Fibroblast of lung (primary cell): ENCODE measurements around the gene LEO1. TPM values are rescaled to one million over a fixed set of nuclear protein-coding genes. Genes with fewer than 3 reads are reported as not detected.
A peak's percentile ranks its signal among the peaks of the same experiment; 100 is the strongest.

Experiments
- DNase-seq, 2 donors: peaks; one replicate each; pipeline versions ENCODE4 v3.0.0 to v3.0.0-alpha.2; 2010; ENCODE audit warnings: low read depth in 2 of 2
- H2AFZ ChIP-seq: 2 replicates; pipeline ENCODE4 v1.5.1; 2012; ENCODE audit warnings: low read length, control low read depth, inconsistent platforms
- H3K27ac ChIP-seq: 2 replicates; pipeline ENCODE4 v1.5.1; 2011; ENCODE audit warnings: low read length, control low read depth; ENCODE audit not compliant: insufficient read depth
- H3K27me3 ChIP-seq: 2 replicates; pipeline ENCODE4 v1.5.1; 2011; ENCODE audit warnings: mild to moderate bottlenecking, low read length; ENCODE audit not compliant: control insufficient read depth, insufficient read depth
- H3K36me3 ChIP-seq: 2 replicates; pipeline ENCODE4 v1.5.1; 2011; ENCODE audit warnings: low read length; ENCODE audit not compliant: control insufficient read depth, insufficient read depth
- H3K4me1 ChIP-seq: 2 replicates; pipeline ENCODE4 v1.5.1; 2011; ENCODE audit warnings: low read length; ENCODE audit not compliant: control insufficient read depth, insufficient read depth; ENCODE audit errors: extremely low read depth
- H3K4me2 ChIP-seq: 2 replicates; pipeline ENCODE4 v1.5.1; 2011; ENCODE audit warnings: low read length, control low read depth; ENCODE audit not compliant: insufficient read depth; ENCODE audit errors: extremely low read depth
- H3K4me3 ChIP-seq, 4 experiments: fragments of 200-600 bp in 1 of 4; sonication (generic) in 1 of 4; replicated peaks in 1 of 4; 2 replicates each; pipeline ENCODE4 v1.5.1; 2011 to 2016; ENCODE audit warnings: low read length in 4 of 4, low read depth in 3 of 4, mild to moderate bottlenecking in 3 of 4, control low read depth in 2 of 4, inconsistent platforms in 1 of 4, mixed read lengths in 1 of 4; ENCODE audit not compliant: insufficient read depth in 1 of 4; ENCODE audit errors: control extremely low read depth in 1 of 4
- H3K79me2 ChIP-seq: 2 replicates; pipeline ENCODE4 v1.5.1; 2012; ENCODE audit warnings: mild to moderate bottlenecking, low read length, inconsistent platforms; ENCODE audit not compliant: control insufficient read depth, insufficient read depth
- H3K9ac ChIP-seq: 2 replicates; pipeline ENCODE4 v1.5.1; 2011; ENCODE audit warnings: mild to moderate bottlenecking, low read length, control low read depth; ENCODE audit not compliant: insufficient read depth
- H3K9me3 ChIP-seq: 2 replicates; pipeline ENCODE4 v1.5.1; 2012; ENCODE audit warnings: low read depth, low read length; ENCODE audit not compliant: control insufficient read depth, insufficient read depth
- H4K20me1 ChIP-seq: 2 replicates; pipeline ENCODE4 v1.5.1; 2011; ENCODE audit warnings: low read length; ENCODE audit not compliant: control insufficient read depth, insufficient read depth; ENCODE audit errors: extremely low read depth
- CTCF ChIP-seq, 2 donors: IDR thresholded peaks in 1 of 2; conservative IDR thresholded peaks in 1 of 2; 1 replicate in 1 of 2; 2 replicates in 1 of 2; pipeline ENCODE4 v1.5.1; 2011 to 2012; ENCODE audit warnings: low read length in 2 of 2, control low read depth in 1 of 2, inconsistent platforms in 1 of 2, low read depth in 1 of 2, mild to moderate bottlenecking in 1 of 2
- EZH2 ChIP-seq: IDR thresholded peaks from 2 replicates; pipeline ENCODE4 v1.5.1; 2012; ENCODE audit warnings: low read length, control low read depth, mild to moderate bottlenecking; ENCODE audit errors: missing control alignments
- polyA plus RNA-seq, 2 donors: library from polyadenylated mRNA; depleted of rRNA in 1 of 2; stranded (reverse) in 1 of 2; unstranded in 1 of 2; fragments of >200 nt; gene quantifications; 2 replicates each; pipeline ENCODE4 v1.2.1, GENCODE V29; 2011 to 2012; ENCODE audit warnings: missing spikeins in 1 of 2
- total RNA-seq: library from RNA; depleted of rRNA; stranded (reverse); fragments of >200 nt; gene quantifications from 2 replicates; pipeline ENCODE4 v1.2.1, GENCODE V29; 2014

The LEO1 gene
- total and polyA plus RNA-seq, 2 donors (not counting 1 experiment from before 2014, with no cell fraction given): 12.9 to 21.3 TPM

DNA sequence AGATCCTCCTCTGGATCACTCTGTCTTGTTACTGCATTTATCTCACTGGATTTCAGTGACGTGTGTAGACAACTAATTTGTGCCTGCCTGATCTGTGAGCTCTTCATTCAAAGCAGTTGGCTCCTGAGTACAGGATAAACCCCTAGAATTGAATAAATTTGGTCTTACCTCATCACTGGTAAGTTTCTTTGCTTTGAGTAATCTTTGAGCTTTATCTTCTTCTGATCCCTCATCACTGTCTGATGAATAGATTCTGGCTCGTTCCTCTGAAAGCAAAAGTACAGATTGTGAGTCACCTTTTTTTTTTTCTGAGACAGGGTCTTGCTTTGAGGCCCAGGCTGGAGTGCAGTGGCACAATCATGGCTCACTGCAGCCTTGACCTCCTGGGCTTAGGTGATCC, 24.5 kb downstream of the LEO1 start:
- Histone ChIP-seq H3K79me2 (no peaks in the 10 kb centered on the region), H3K4me1 (no peaks in the 10 kb centered on the region), H3K9me3 (no peaks in the 10 kb centered on the region), H3K27ac (no peak overlapping the region), H3K4me2 (no peak overlapping the region), H3K27me3 (no peaks in the 10 kb centered on the region), H2AFZ (no peak overlapping the region), H3K36me3 (peaks cover 15% of the 10 kb centered on the region), H3K4me3 (no peak overlapping the region), H4K20me1 (no peaks in the 10 kb centered on the region), H3K9ac (no peak overlapping the region)
- TF ChIP-seq EZH2 (no peak), CTCF (conservative IDR thresholded peaks at IDR 0.05 in 1 of 2, IDR thresholded peaks at IDR 0.05 in 1 of 2; ENCODE audit: low read depth in 1 of 2, low read length in 2 of 2) (no peak)
- DNase-seq: peak in 1 of 2 donors; percentile 18

GRCh38 chr15:51939216-51939615, 32.4 kb downstream of the LEO1 start:
- Histone ChIP-seq H4K20me1 (no peaks in the 10 kb centered on the region), H3K4me2 (no peak overlapping the region), H3K36me3 (peaks cover 1% of the 10 kb centered on the region), H3K79me2 (no peaks in the 10 kb centered on the region), H3K9me3 (no peaks in the 10 kb centered on the region), H3K27me3 (no peaks in the 10 kb centered on the region), H2AFZ (no peak overlapping the region), H3K4me3 (no peak overlapping the region), H3K4me1 (no peaks in the 10 kb centered on the region), H3K27ac (no peak overlapping the region), H3K9ac (no peak overlapping the region)
- peak in 1 of 2 donors; percentile 15 for DNase-seq
- TF ChIP-seq CTCF (conservative IDR thresholded peaks at IDR 0.05 in 1 of 2, IDR thresholded peaks at IDR 0.05 in 1 of 2; ENCODE audit: low read depth in 1 of 2, low read length in 2 of 2) (no peak), EZH2 (no peak)

- H3K79me2 ChIP-seq: no peaks in the 10 kb centered on the region
- no peaks in the 10 kb centered on the region for H3K4me1 ChIP-seq
- H3K27ac ChIP-seq: no peak overlapping the region
- no peak overlapping the region for H3K4me3 ChIP-seq
- H3K4me2 ChIP-seq: no peak overlapping the region
- no peaks in the 10 kb centered on the region for H3K9me3 ChIP-seq
- H3K27me3 ChIP-seq: no peaks in the 10 kb centered on the region
- no peaks in the 10 kb centered on the region for H4K20me1 ChIP-seq
- TF ChIP-seq CTCF (conservative IDR thresholded peaks at IDR 0.05 in 1 of 2, IDR thresholded peaks at IDR 0.05 in 1 of 2; ENCODE audit: low read depth in 1 of 2, low read length in 2 of 2) (no peak), EZH2 (no peak)
- H2AFZ ChIP-seq: no peak overlapping the region
- DNase-seq: no peak
- no peak overlapping the region for H3K9ac ChIP-seq
- peaks cover 1% of the 10 kb centered on the region for H3K36me3 ChIP-seq
Measured at GRCh38 chr15:51938286-51938685, 33.3 kb downstream of the LEO1 start.
